WTC11 (cell line): Measurements from ENCODE around the gene CARMIL1.

ENCODE experiments used
- CTCF ChIP-seq: fragments of 200-600 bp; IDR thresholded peaks from 2 replicates; pipeline ENCODE4 v1.8.0; 2022; ENCODE audit warnings: antibody characterized with exemption
- JAZF1 ChIP-seq: fragments of 250-450 bp; sonication (Bioruptor Pico); IDR thresholded peaks from 2 replicates; pipeline ENCODE4 v1.9.0; 2021; ENCODE audit warnings: moderate library complexity, mild to moderate bottlenecking, inconsistent platforms
- NFE2L1 ChIP-seq: sonication (generic); formaldehyde crosslinking; IDR thresholded peaks from 2 replicates; pipeline ENCODE4 v1.8.1; 2023; ENCODE audit warnings: missing genetic modification reagents
- TF ChIP-seq, protein P1 (sequence below): fragments of 250-450 bp; sonication (Bioruptor Pico); IDR thresholded peaks from 2 replicates; pipeline ENCODE4 v1.9.0; 2021; ENCODE audit warnings: moderate library complexity, mild to moderate bottlenecking, inconsistent platforms, borderline replicate concordance

GRCh38 chr6:25447570-25447929 is 168.4 kb downstream of the CARMIL1 start:
- TF ChIP-seq CTCF: no peak
- no peak for TF ChIP-seq NFE2L1 (CRISPR knock-in tag)
- TF ChIP-seq, protein P1, sequence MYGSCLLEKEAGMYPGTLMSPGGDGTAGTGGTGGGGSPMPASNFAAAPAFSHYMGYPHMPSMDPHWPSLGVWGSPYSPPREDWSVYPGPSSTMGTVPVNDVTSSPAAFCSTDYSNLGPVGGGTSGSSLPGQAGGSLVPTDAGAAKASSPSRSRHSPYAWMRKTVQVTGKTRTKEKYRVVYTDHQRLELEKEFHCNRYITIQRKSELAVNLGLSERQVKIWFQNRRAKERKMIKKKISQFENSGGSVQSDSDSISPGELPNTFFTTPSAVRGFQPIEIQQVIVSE (CRISPR knock-in tag): no peak
- no peak for TF ChIP-seq JAZF1 (CRISPR knock-in tag)
